NCI-H345 treated with DMSO at 0.1 percent for 48 hours (cell line): ENCODE measurements around the gene ITPR3.
"Not testable (repeated sequence)": the region's sequence is repeated elsewhere in the genome, so short reads cannot be mapped to it uniquely, and the experiment has no call there.

Experiments used
- DNase-seq: peaks from one replicate; lab custom pipeline; 2025; ENCODE audit not compliant: unreplicated experiment; lab: John Stamatoyannopoulos, UW

Gene ITPR3

GRCh38 chr6:33610779-33611732 is 10.1 kb upstream of the ITPR3 start:
- DNase-seq, result no peak

GRCh38 chr6:33613146-33613794 is 7.9 kb upstream of the ITPR3 start:
- DNase-seq, result no peak

GRCh38 chr6:33613795-33614168 is 7.3 kb upstream of the ITPR3 start:
- DNase-seq, result no peak

- DNase-seq, result no peak
Measured at GRCh38 chr6:33616113-33616512, 5.0 kb upstream of the ITPR3 start.

- no peak for DNase-seq
Measured at GRCh38 chr6:33616913-33617312, 4.2 kb upstream of the ITPR3 start.

GRCh38 chr6:33619166-33619840 is 1.8 kb upstream of the ITPR3 start:
- DNase-seq, result no peak

GRCh38 chr6:33620158-33620855 is 815 bp upstream of the ITPR3 start:
- DNase-seq, result peak; percentile 35

- DNase-seq, result peak; percentile 22
Measured at GRCh38 chr6:33621711-33622388, 728 bp downstream of the ITPR3 start.

GRCh38 chr6:33622456-33623431 is 1.6 kb downstream of the ITPR3 start:
- DNase-seq, result no peak

- DNase-seq, result no peak
Measured at GRCh38 chr6:33623895-33624381, 2.8 kb downstream of the ITPR3 start.

- DNase-seq, result no peak
Measured at GRCh38 chr6:33624856-33625255, 3.7 kb downstream of the ITPR3 start.

GRCh38 chr6:33627876-33628275 is 6.8 kb downstream of the ITPR3 start:
- no peak for DNase-seq

GRCh38 chr6:33628401-33628964 is 7.4 kb downstream of the ITPR3 start:
- DNase-seq, result peak; percentile 60

GRCh38 chr6:33630014-33630413 is 8.9 kb downstream of the ITPR3 start:
- DNase-seq, result no peak

GRCh38 chr6:33631521-33631920 is 10.4 kb downstream of the ITPR3 start:
- DNase-seq, result not testable (repeated sequence)

GRCh38 chr6:33631971-33632557 is 10.9 kb downstream of the ITPR3 start:
- no peak for DNase-seq

GRCh38 chr6:33632558-33633039 is 11.5 kb downstream of the ITPR3 start:
- DNase-seq, result no peak

GRCh38 chr6:33633084-33633461 is 12.0 kb downstream of the ITPR3 start:
- DNase-seq, result no peak
